ENCODE measurements around the gene SLC12A5.

GRCh38 chr20:46049190-46049589, 20.2 kb downstream of the SLC12A5 start:
- no peak for TF ChIP-seq CTCF (conservative IDR thresholded peaks at IDR 0.05; ENCODE audit: low read depth, low read length)
- TF ChIP-seq EZH2 (IDR thresholded peaks at IDR 0.05; ENCODE audit: borderline replicate concordance, low read depth, low read length, poor library complexity, severe bottlenecking) = no peak
